CD4-positive, alpha-beta T cell (primary cell): ENCODE results near the gene SEMA3E. TPM values are rescaled to one million over a fixed set of nuclear protein-coding genes. Genes with fewer than 3 reads are reported as not detected.

Source experiments
- ATAC-seq: fragments of 200-7000 bp; cut with Tn5 transposase; one replicate; pipeline ENCODE4 v1.10.0; 2022; ENCODE audit warnings: mild to moderate bottlenecking; ENCODE audit not compliant: poor library complexity
- CTCF ChIA-PET: fragments of 350-600 bp; sonication (Branson Sonifier 250); formaldehyde crosslinking; loops from one replicate; lab custom pipeline; 2021; ENCODE audit warnings: antibody characterized with exemption, inconsistent platforms; lab: Charles Lee
- POLR2A ChIA-PET: fragments of 350-600 bp; sonication (Branson Sonifier 250); formaldehyde crosslinking; loops from one replicate; lab custom pipeline; 2021; ENCODE audit warnings: antibody characterized with exemption, inconsistent platforms; lab: Charles Lee
- DNase-seq, 14 experiments: peaks; one replicate each; pipeline ENCODE4 v3.0.0-alpha.2; 2013 to 2020; ENCODE audit warnings: mixed read lengths in 2 of 14
- H3K27ac ChIP-seq, 2 donors: one replicate each; pipeline versions ENCODE4 v1.5.1 to v1.7.0; 2013; ENCODE audit warnings: low read length in 2 of 2, low read depth in 1 of 2, mild to moderate bottlenecking in 1 of 2
- H3K27me3 ChIP-seq, 2 experiments: 1 replicate in 1 of 2; 2 replicates in 1 of 2; pipeline versions ENCODE4 v1.6.1 to v1.7.0; 2013; ENCODE audit warnings: low read length in 2 of 2, control low read depth in 1 of 2, mild to moderate bottlenecking in 1 of 2, moderate library complexity in 1 of 2; ENCODE audit not compliant: insufficient read depth in 2 of 2, control insufficient read depth in 1 of 2
- H3K36me3 ChIP-seq: one replicate; pipeline ENCODE4 v1.6.1; 2013; ENCODE audit warnings: low read length, control low read depth; ENCODE audit not compliant: insufficient read depth
- H3K4me1 ChIP-seq: one replicate; pipeline ENCODE4 v1.6.1; 2013; ENCODE audit warnings: low read length, control low read depth; ENCODE audit not compliant: insufficient read depth
- H3K4me3 ChIP-seq: one replicate; pipeline ENCODE4 v1.5.1; 2013; ENCODE audit warnings: mild to moderate bottlenecking, low read length, moderate library complexity
- H3K9me3 ChIP-seq, 2 experiments: 1 replicate in 1 of 2; 2 replicates in 1 of 2; pipeline versions ENCODE4 v1.6.1 to v1.7.0; 2013; ENCODE audit warnings: low read length in 2 of 2, mild to moderate bottlenecking in 2 of 2, control low read depth in 1 of 2, moderate library complexity in 1 of 2; ENCODE audit not compliant: control insufficient read depth in 1 of 2, insufficient read depth in 1 of 2
- H3K27ac Mint-ChIP-seq: one replicate; pipeline ENCODE4 v1.8.0; 2020; ENCODE audit warnings: mixed read lengths
- H3K27me3 Mint-ChIP-seq: one replicate; pipeline ENCODE4 v1.8.0; 2021; ENCODE audit warnings: mixed read lengths
- H3K36me3 Mint-ChIP-seq: one replicate; pipeline ENCODE4 v1.8.0; 2021; ENCODE audit warnings: low read depth, mixed read lengths
- H3K4me1 Mint-ChIP-seq: one replicate; pipeline ENCODE4 v1.8.0; 2021; ENCODE audit warnings: low read depth, mixed read lengths
- H3K4me3 Mint-ChIP-seq: one replicate; pipeline ENCODE4 v1.8.0; 2020; ENCODE audit warnings: mild to moderate bottlenecking, mixed read lengths
- H3K9me3 Mint-ChIP-seq: one replicate; pipeline ENCODE4 v1.8.0; 2020; ENCODE audit warnings: mixed read lengths
- intact Hi-C, 2 experiments: fragments of 100-400 bp; cut with DNase I in 1 of 2; cut with micrococcal nuclease in 1 of 2; formaldehyde crosslinking; loops; one replicate each; pipeline versions ENCODE4 v1.15.1 to v1.9.0; 2023 to 2025; cut with DNase I, micrococcal nuclease
- total RNA-seq, 174 experiments: library from RNA in 2 of 174; stranded (reverse) in 2 of 174; gene quantifications; one replicate each; pipeline ENCODE4 v1.2.3 and lab custom pipeline; 2021 to 2026
- TF ChIP-seq, protein P1 (sequence below): fragments of 200-600 bp; IDR thresholded peaks from one replicate; pipeline ENCODE4 v1.8.0; 2022; ENCODE audit warnings: antibody characterized with exemption, mild to moderate bottlenecking

Gene SEMA3E
- total RNA-seq, 2 experiments from 2014 or later, result not detected

- ATAC-seq (no peak), DNase-seq (no peak)
- no peak overlapping the region for H3K27ac Mint-ChIP-seq
- ChIA-PET POLR2A (no interaction called here), CTCF (no interaction called here)
- no peak overlapping the region for H3K4me3 Mint-ChIP-seq
- TF ChIP-seq, protein P1, sequence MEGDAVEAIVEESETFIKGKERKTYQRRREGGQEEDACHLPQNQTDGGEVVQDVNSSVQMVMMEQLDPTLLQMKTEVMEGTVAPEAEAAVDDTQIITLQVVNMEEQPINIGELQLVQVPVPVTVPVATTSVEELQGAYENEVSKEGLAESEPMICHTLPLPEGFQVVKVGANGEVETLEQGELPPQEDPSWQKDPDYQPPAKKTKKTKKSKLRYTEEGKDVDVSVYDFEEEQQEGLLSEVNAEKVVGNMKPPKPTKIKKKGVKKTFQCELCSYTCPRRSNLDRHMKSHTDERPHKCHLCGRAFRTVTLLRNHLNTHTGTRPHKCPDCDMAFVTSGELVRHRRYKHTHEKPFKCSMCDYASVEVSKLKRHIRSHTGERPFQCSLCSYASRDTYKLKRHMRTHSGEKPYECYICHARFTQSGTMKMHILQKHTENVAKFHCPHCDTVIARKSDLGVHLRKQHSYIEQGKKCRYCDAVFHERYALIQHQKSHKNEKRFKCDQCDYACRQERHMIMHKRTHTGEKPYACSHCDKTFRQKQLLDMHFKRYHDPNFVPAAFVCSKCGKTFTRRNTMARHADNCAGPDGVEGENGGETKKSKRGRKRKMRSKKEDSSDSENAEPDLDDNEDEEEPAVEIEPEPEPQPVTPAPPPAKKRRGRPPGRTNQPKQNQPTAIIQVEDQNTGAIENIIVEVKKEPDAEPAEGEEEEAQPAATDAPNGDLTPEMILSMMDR, result no peak
- intact Hi-C loops, result no loop called here
- peaks cover 0 to 3% of the 10 kb centered on the region in 2 experiments for H3K9me3 ChIP-seq
- no peaks in the 10 kb centered on the region for H3K36me3 ChIP-seq
- H3K27me3 ChIP-seq, result no peaks in the 10 kb centered on the region
- H3K9me3 Mint-ChIP-seq, result no peaks in the 10 kb centered on the region
- H3K27me3 Mint-ChIP-seq, result no peaks in the 10 kb centered on the region
- H3K4me1 Mint-ChIP-seq, result no peaks in the 10 kb centered on the region
- H3K4me3 ChIP-seq, result no peak overlapping the region
- H3K4me1 ChIP-seq, result no peaks in the 10 kb centered on the region
- H3K27ac ChIP-seq, result no peak overlapping the region
- no peaks in the 10 kb centered on the region for H3K36me3 Mint-ChIP-seq
Observed at GRCh38 chr7:83494683-83495082, 154.3 kb downstream of the SEMA3E start.

DNA sequence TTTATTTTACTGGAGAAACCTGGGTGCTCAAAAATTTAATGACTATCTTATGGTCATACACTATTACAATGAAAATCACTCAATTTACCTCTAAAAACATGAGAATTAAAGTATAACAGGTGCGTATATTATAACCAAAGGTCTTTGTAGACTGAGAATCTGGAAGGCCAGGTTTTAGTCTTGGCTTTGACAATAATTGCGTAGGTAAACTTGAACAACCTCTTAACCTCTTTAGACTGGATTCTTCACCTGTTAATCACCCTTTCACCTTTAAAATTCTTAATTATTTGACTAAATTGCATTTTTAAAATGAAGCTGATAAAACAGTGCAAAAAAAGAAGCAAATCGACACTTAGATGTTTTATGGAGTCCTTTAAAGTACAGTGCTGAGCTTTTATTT lies 156.1 kb downstream of the SEMA3E start:
- Mint-ChIP-seq H3K36me3 (no peaks in the 10 kb centered on the region), H3K9me3 (no peaks in the 10 kb centered on the region), H3K27me3 (no peaks in the 10 kb centered on the region), H3K4me3 (no peak overlapping the region), H3K4me1 (no peaks in the 10 kb centered on the region), H3K27ac (no peak overlapping the region)
- no peaks in the 10 kb centered on the region for H3K9me3 ChIP-seq
- POLR2A ChIA-PET, result no interaction called here
- intact Hi-C loops, result no loop called here
- DNase-seq (no peak), ATAC-seq (no peak)
- CTCF ChIA-PET, result no interaction called here
- no peaks in the 10 kb centered on the region for H3K27me3 ChIP-seq
- H3K4me3 ChIP-seq, result no peak overlapping the region
- H3K27ac ChIP-seq, result no peak overlapping the region
- no peaks in the 10 kb centered on the region for H3K36me3 ChIP-seq
- H3K4me1 ChIP-seq, result no peaks in the 10 kb centered on the region
- TF ChIP-seq, protein P1, result no peak

GRCh38 chr7:83487801-83488200 lies 161.1 kb downstream of the SEMA3E start:
- no peaks in the 10 kb centered on the region for H3K4me1 Mint-ChIP-seq
- H3K4me3 Mint-ChIP-seq, result no peak overlapping the region
- H3K4me1 ChIP-seq, result no peaks in the 10 kb centered on the region
- no peak overlapping the region for H3K4me3 ChIP-seq
- H3K27me3 Mint-ChIP-seq, result no peaks in the 10 kb centered on the region
- H3K27me3 ChIP-seq, result no peaks in the 10 kb centered on the region
- DNase-seq (no peak), ATAC-seq (no peak)
- no peaks in the 10 kb centered on the region for H3K9me3 Mint-ChIP-seq
- ChIA-PET POLR2A (no interaction called here), CTCF (no interaction called here)
- no peak overlapping the region for H3K27ac Mint-ChIP-seq
- no peak overlapping the region for H3K27ac ChIP-seq
- H3K36me3 Mint-ChIP-seq, result no peaks in the 10 kb centered on the region
- no peaks in the 10 kb centered on the region for H3K9me3 ChIP-seq
- no peaks in the 10 kb centered on the region for H3K36me3 ChIP-seq
- TF ChIP-seq, protein P1, result no peak
- intact Hi-C loops, result no loop called here
